RWPE1 (cell line): ENCODE data around the gene GPR146.

Experiments used
- CTCF ChIA-PET: fragments of 350-600 bp; sonication (Branson Sonifier 250); formaldehyde crosslinking; extraction: SDS; loops from one replicate; lab custom pipeline; 2021; lab: Yijun Ruan, JAX
- POLR2A ChIA-PET: fragments of 400-600 bp; formaldehyde crosslinking; extraction: SDS; loops from one replicate; lab custom pipeline; 2020; ENCODE audit warnings: antibody characterized with exemption; ENCODE audit not compliant: low non-redundant PET; lab: Yijun Ruan, JAX
- DNase-seq: peaks from one replicate; pipeline ENCODE4 v3.0.0; 2012; ENCODE audit warnings: low spot score
- H3K27ac ChIP-seq: fragments of 450-650 bp; 2 replicates; pipeline ENCODE4 v1.5.1; 2017
- TF ChIP-seq, protein P1 (sequence below): fragments of 450-650 bp; conservative IDR thresholded peaks from 2 replicates; pipeline ENCODE4 v1.5.1; 2017; ENCODE audit warnings: low read depth, mild to moderate bottlenecking

Gene GPR146

DNA sequence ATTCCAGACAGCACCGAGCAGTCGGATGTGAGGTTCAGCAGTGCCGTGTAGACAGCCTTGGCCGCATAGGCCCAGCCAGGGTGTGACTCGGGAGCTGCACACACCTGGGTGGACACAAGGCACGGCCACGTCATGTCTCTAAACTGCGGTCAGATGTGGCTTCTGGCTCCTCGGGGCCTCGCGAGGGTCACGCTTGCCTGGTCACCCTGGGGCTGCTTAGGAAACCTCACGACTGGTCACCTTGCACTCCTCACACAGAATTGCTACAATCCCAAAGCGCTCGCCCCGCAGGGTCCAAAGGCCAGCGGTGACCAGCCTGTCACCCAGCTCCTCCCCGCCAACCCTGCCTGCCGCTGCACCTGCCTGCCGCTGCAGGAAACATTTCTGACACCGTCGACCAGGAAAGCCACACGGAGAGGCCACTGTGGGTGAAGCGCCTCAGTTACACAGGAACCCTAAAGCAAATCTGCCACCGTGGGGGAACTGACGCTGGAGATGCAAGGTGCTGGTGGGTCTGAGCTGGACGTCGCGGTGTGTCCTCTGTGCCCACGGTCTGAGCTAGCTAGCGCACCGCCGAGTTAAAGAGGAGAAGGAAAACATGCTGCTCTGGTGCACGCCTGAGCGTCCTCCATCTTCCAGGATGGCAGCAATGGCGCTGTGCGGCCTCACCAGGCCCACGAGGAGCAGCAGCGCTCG, 48.6 kb downstream of the GPR146 start:
- POLR2A ChIA-PET, result interaction anchor here (0.7 kb wide), 1 partner anchor 82 kb away, joined by 3 read pairs; no protein-coding TSS in a partner anchor
- CTCF ChIA-PET, result interaction anchor here (1.0 kb wide), 1 partner anchor 100 kb away, joined by 3 read pairs; no protein-coding TSS in a partner anchor
- no peak for DNase-seq
- TF ChIP-seq, protein P1, sequence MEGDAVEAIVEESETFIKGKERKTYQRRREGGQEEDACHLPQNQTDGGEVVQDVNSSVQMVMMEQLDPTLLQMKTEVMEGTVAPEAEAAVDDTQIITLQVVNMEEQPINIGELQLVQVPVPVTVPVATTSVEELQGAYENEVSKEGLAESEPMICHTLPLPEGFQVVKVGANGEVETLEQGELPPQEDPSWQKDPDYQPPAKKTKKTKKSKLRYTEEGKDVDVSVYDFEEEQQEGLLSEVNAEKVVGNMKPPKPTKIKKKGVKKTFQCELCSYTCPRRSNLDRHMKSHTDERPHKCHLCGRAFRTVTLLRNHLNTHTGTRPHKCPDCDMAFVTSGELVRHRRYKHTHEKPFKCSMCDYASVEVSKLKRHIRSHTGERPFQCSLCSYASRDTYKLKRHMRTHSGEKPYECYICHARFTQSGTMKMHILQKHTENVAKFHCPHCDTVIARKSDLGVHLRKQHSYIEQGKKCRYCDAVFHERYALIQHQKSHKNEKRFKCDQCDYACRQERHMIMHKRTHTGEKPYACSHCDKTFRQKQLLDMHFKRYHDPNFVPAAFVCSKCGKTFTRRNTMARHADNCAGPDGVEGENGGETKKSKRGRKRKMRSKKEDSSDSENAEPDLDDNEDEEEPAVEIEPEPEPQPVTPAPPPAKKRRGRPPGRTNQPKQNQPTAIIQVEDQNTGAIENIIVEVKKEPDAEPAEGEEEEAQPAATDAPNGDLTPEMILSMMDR, result no peak
- no peak overlapping the region for H3K27ac ChIP-seq

GRCh38 chr7:1093502-1093843, 49.1 kb downstream of the GPR146 start:
- TF ChIP-seq, protein P1, result no peak
- DNase-seq, result no peak
- ChIA-PET POLR2A (interaction anchor here (0.7 kb wide), 1 partner anchor 81 kb away, joined by 3 read pairs; no protein-coding TSS in a partner anchor), CTCF (interaction anchor here (0.5 to 1.0 kb wide), 3 partner anchors 50 to 100 kb away, joined by 3 read pairs; no protein-coding TSS in a partner anchor)
- H3K27ac ChIP-seq, result no peak overlapping the region

DNA sequence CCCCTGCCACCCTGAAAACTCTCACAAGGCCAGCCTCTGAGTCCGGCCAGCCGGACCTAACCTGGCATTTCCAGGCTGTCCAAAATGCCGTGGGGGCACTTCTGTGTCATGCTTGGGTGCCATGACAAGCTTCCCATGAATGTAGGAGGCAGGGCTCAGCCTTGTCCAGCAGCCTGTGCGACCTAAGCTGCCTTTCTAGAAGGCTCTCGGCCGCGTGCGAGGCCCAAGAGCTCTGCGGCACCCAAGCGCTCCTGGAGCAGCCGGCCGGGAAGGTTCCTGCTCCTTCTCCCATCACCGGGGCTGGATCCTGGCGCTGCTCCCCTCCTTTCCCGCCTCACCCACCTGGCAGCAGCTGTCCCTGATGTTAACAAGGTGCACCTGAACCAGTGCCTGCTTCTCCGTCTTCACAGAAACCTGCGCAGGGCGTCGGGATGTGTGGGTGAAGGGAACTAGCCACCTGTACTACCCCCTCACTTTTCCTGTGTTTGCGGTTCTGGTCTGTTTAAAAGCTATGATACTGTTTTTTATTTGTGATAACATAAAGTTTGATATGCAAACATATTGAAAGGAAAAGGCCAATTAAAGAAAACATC, 49.7 kb downstream of the GPR146 start:
- CTCF ChIA-PET, result interaction anchor here (0.5 to 1.0 kb wide), 4 partner anchors 50 to 391 kb away, joined by 3 read pairs; no protein-coding TSS in a partner anchor
- no peak for DNase-seq
- H3K27ac ChIP-seq, result no peak overlapping the region
- TF ChIP-seq, protein P1, result no peak
- POLR2A ChIA-PET, result no interaction called here

GRCh38 chr7:1094870-1095269, 50.5 kb downstream of the GPR146 start:
- ChIA-PET CTCF (interaction anchor here (0.7 kb wide), 2 partner anchors 29 to 392 kb away, joined by 3 to 4 read pairs; no protein-coding TSS in a partner anchor), POLR2A (no interaction called here)
- TF ChIP-seq, protein P1, result no peak
- no peak for DNase-seq
- no peak overlapping the region for H3K27ac ChIP-seq

GRCh38 chr7:1095621-1096155, 51.3 kb downstream of the GPR146 start:
- no peak overlapping the region for H3K27ac ChIP-seq
- CTCF ChIA-PET, result interaction anchor here (0.7 kb wide), 1 partner anchor 30 kb away, joined by 4 read pairs; no protein-coding TSS in a partner anchor
- POLR2A ChIA-PET, result no interaction called here
- no peak for DNase-seq
- TF ChIP-seq, protein P1, result no peak

DNA sequence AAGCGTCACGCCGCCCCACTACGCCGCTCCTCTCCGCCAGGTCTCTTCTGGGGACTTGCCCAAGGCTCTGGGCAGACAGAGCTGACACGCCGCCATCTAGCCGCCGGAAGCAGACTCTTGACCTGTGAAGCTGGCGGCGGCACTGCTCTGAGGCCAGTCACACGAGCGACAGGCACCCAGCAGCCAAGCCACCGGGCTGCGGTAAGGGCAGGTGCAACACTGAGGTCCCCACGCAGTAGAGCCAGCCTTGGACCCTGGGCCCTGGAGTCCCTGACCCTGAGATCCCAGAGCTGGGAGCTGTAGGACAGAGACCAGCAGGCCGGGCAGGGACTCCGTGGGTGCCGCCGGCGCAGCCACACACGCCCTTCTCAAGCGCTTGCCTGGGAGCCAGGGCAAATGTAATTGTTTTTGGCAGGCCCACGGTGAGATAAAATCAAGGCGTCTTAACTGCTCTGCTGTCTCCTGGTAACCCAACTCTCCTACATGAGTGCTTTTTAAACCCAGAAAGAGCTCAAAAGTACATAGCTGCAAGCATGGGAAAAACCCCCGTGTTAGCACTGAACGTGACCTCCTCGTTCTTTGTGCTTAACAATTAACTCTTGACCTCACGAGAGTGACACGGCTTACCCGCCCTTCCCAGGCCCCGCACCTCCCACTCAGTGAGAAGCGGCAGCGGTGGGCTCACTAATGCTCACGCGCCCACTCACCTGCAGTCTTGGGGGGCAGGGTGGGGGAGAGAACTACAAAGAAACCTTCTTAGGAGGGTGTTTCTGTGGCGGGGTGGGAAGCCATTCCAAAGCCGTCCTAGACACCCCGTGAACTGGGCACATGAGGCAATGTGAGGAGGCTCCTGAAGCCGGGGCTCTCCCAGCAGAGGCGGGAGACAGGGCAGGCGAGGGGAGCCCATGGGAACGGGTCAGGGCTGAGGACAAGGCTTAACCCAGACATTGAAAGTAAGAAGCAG, 52.1 kb downstream of the GPR146 start:
- ChIA-PET CTCF (no interaction called here), POLR2A (no interaction called here)
- no peak overlapping the region for H3K27ac ChIP-seq
- TF ChIP-seq, protein P1, result no peak
- DNase-seq, result no peak
